HG02588 (cell line): ENCODE data around the gene MYT1.
"Not testable (repeated sequence)": the region's sequence is repeated elsewhere in the genome, so short reads cannot be mapped to it uniquely, and the experiment has no call there.

ENCODE experiments used
- ATAC-seq: cut with Tn5 transposase; IDR thresholded peaks from one replicate; pipeline ENCODE4 v1.9.1; 2021; ENCODE audit warnings: mild to moderate bottlenecking, moderate library complexity; ENCODE audit not compliant: unreplicated experiment

The MYT1 gene

GRCh38 chr20:64228751-64229506 is 64.7 kb downstream of the MYT1 start:
- ATAC-seq = no peak

GRCh38 chr20:64229507-64230061 is 65.3 kb downstream of the MYT1 start:
- ATAC-seq = no peak

- no peak for ATAC-seq
These were observed 66.4 kb downstream of the MYT1 start for GRCh38 chr20:64230461-64231145.

DNA sequence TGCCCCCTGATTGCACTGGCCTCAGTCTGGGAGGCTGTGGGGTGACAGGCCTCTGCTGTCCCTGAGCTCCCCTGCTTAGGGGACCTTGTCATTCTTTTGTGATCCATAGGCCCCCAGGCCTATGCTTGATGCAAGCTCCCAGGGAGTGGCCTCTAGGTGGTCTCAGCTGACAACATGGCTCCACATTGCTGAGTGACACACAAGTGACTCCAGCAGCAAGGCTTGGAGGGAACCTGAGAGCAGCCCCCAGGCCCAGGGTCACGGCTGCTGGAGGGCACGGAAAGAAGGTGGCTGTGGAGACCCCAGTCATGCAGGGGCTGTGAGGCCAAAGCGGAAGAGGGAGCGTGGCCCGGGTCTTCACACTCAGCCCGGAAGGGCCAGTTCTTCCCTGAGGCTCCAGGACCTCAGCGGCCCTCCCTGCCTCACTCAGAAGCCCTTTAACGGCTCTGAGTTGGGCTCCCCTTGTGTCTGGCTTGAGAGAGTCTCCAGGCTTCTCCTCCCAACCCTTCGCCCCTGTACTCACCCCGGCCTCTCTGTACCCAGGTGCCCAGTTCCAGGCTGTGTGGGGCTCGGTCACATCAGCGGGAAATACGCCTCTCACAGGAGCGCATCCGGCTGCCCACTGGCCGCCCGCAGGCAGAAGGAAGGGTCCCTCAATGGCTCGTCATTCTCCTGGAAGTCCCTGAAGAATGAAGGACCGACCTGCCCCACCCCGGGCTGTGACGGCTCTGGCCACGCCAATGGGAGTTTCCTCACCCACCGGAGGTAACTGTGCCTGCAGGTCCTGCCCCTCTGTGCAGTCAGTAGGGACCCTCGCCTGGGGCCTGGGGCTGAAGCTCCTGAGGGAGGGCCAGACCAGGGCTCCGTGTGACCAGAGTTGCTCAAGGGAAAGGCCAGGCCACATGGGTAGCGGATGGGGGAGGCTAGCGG is 67.6 kb downstream of the MYT1 start:
- ATAC-seq = no peak

GRCh38 chr20:64232794-64233193 is 68.5 kb downstream of the MYT1 start:
- no peak for ATAC-seq

GRCh38 chr20:64233725-64234124 is 69.5 kb downstream of the MYT1 start:
- no peak for ATAC-seq

DNA sequence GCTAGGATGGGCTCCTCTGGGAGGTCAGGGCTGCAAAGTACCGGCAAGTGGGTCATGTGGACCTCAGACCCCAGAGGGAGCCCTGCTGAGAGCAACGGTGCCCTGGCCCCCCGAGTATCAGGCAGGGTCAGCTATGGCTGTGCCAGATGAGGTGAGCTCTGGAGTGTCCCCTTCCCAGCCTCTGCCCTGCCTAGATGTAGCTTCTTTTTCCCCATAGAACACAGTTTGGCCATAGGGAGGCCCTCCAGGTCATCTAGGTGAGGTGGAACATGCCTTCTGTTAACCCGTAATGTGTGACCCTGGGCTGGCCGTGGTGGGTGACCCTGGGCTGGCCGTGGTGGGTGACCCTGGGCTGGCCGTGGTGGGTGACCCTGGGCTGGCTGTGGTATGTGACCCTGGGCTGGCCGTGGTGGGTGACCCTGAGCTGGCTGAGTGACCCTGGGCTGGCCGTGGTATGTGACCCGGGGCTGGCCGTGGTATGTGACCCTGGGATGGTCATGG is 70.1 kb downstream of the MYT1 start:
- ATAC-seq = no peak

DNA sequence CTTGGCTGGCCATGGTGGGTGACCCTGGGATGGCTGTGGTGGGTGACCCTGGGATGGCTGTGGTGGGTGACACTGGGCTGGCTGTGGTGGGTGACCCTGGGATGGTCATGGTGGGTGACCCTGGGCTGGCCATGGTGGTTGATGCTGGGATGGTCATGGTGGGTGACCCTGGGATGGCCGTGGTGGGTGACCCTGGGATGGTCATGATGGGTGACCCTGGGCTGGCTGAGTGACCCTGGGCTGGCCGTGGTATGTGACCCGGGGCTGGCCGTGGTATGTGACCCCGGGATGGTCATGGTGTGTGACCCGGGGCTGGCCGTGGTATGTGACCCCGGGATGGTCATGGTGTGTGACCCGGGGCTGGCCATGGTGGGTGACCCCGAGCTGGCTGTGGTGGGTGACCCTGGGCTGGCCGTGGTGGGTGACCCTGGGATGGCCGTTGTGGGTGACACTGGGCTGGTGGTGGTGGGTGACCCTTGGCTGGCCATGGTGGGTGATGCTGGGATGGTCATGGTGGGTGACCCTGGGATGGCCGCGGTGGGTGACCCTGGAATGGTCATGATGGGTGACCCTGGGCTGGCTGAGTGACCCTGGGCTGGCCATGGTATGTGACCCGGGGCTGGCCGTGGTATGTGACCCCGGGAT is 70.8 kb downstream of the MYT1 start:
- not testable (repeated sequence) for ATAC-seq

GRCh38 chr20:64236137-64237088 is 72.2 kb downstream of the MYT1 start:
- no peak for ATAC-seq

GRCh38 chr20:64237316-64237715 is 73.1 kb downstream of the MYT1 start:
- no peak for ATAC-seq

DNA sequence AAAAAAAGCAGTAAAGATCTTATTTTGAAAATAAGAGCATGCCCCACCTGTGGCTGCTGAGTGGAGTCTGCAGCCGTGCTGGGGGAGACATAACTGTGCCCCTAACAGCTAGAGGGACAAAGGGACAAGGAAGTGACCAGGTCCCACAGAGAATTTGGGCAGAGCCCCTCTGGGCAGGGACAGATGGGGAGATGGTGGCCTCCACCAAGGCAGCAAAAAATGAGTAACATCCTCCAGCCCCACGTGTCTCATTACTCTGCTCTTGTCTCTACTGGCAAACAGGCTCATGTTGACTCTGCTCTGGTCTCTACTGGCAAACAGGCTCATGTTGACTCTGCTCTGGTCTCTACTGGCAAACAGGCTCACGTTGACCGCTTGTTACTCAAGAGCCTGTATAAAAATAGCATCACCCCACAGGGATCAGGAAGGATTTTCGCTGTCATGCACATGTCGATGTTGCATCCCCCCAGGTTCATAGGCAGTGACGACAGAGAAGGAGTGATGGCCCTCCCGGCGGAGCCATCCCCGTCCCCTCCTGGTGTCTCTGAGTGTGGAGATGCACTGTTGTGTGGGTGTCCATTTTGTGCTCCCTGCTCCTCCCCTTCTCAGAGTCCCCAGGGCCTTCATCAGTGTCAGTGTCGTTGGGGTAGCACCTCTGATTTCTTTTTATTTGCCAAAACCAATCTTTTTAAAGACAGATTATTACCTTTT is 74.0 kb downstream of the MYT1 start:
- ATAC-seq = no peak

DNA sequence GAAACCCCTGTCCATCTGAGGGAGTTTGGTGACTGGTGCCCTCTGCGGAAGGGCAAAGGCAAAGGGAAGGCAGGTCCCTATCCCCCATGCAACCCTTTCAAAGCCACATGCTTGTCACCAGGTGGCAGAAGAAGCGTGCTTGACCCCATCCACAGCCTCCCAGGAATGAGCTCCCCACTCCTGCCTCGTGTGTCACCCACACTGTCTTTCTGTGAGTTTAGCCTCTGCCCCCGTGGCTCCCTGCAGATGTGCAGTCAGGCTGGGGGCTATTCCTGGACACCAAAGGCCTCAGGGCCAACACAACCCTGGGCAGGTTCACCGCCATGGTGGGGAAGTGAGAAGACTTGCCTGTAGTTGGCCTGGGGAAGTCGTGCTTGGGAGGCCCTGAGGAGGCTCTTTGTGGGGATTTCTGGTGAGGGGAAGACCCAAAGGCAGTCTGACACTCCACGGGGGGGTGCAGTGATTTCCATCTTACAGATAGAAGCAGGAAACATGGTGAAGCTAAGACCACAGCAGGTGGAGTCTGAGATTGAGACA is 74.7 kb downstream of the MYT1 start:
- ATAC-seq = no peak

- no peak for ATAC-seq
These were observed 75.4 kb downstream of the MYT1 start for GRCh38 chr20:64239449-64240242.

DNA sequence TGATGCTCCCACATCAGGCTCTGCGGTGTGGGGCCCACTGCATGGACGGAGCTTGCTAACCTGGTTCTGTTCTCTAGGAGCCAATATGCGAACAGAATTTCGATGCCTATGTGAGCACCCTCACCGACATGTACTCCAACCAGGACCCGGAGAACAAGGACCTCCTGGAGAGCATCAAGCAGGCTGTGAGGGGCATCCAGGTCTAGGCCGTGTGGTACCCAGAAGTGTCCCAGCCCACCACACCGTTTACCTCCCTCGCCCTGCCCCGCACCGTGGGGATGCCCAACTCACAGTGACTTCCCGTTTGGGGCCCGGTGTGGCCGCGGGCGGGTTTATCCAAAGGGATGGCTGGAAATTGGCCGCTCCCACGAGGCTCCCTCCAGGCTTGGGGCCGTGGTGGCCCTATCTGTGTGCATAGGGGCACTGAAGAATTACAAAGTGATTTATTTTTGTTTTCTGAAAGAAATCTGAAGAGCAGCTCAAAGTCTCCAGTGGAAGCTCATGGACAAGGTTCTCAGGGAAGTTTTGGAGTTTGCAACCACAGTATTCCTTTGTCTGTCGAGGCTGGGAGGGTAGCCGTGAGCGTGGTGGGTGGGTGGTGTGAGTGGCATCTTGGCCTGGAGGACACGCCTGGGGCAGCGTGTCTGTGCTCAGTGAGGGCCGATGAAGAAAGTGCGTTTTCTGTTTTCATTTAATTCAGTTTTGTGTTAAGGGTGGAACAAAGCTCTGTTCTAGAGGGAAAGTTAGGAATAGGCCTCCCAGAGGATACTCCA is 76.2 kb downstream of the MYT1 start:
- no peak for ATAC-seq

DNA sequence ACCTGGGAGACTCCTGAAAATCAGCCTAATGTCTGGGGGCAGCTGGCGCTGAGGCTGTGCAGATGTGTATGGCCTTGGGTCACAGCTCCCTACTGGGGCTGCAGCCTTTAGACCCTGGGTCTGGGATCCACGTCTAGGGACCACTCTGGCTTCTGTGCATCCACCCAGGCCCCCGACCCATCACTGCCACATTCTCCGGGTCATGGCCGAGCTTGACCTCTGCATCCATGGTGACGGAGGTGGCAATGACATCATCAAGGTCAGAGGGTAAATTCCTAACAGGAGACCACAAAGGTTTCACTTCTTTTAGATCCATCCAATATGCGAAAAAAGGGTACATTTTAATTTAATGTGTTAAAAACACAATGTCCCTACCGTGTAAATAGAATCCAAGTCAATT is 76.8 kb downstream of the MYT1 start:
- no peak for ATAC-seq

- no peak for ATAC-seq
These were observed 77.9 kb downstream of the MYT1 start for GRCh38 chr20:64242003-64242796.
